Measurements from ENCODE around the gene NDOR1. TPM values are rescaled to one million over a fixed set of nuclear protein-coding genes. Genes with fewer than 3 reads are reported as not detected.
A peak's percentile ranks its signal among the peaks of the same experiment; 100 is the strongest.

The NDOR1 gene
- total and polyA plus RNA-seq, 2 of the 8 experiments (the other 6 are each of a cell fraction or from before 2014, with no cell fraction given) = 25.7 to 32.3 TPM

DNA sequence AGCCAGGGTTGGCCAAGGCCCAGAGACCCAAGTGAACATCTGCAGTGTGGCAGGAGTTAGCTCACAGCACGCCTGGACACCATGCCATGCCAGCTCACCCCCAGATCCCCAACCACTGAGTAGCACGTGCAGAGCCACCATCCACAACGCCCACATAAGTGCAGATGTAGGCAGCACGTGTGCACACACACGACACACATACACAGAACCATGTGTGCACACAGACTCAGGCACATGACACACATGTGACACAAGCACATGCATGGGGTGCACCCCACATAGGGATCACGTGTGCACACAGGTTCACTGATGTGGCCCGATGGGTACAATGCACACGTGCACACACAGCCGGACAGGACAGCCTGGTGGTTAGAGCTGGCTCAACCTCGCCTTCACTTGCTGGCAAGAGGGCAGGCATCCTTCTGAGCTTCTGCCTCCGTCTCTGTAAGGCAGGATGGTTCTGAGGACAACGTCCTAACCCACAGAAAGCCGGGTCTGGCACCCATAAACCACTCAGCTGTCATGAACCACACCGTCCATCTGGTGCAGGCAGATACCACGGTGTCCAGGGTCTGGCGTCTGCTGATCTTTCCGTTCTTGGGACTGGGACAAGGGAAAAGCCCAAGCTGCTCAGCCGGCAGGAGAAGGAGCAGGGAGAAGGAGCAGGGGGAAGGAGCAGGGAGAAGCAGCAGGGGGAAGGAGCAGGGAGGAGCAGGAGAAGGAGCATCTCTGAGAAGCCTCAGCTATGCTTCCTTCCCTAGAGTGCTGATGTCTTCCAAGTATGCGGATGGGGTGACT is 47.7 kb upstream of the NDOR1 start:
- no peak overlapping the region for H3K9ac ChIP-seq (replicated peaks in 1 of 4; ENCODE audit: extremely low read depth in 1 of 4, low read depth in 3 of 4, low read length in 3 of 4)
- FAIRE-seq (no peak), DNase-seq (ENCODE audit: low read depth in 1 of 2, low spot score in 2 of 2) (no peak)
- H3K23me2 ChIP-seq (ENCODE audit: low read depth, low read length) = peaks cover 12% of the 10 kb centered on the region
- peak overlapping the region; percentile 68; the same call in 1 of the 2 replicates for H2BK12ac ChIP-seq (ENCODE audit: low read depth, low read length)
- H2BK15ac ChIP-seq (ENCODE audit: low read length) = 0 out of 2 replicates have a peak overlapping the region, but pooled peaks have one; percentile 5
- H3K27ac ChIP-seq (ENCODE audit: low read depth, low read length) = no peak overlapping the region
- H4K20me1 ChIP-seq (replicated peaks in 1 of 2; ENCODE audit: control insufficient read depth in 1 of 2, insufficient read depth in 2 of 2, low read length in 2 of 2) = peaks cover 0 to 26% of the 10 kb centered on the region in 2 experiments
- peak overlapping the region in 1 of 2 experiments; percentile 78; a peak in 1 of 4 replicates for H3K4me2 ChIP-seq (ENCODE audit: insufficient read depth in 1 of 2, low read depth in 2 of 2, low read length in 2 of 2)
- no peaks in the 10 kb centered on the region for H3K79me1 ChIP-seq (ENCODE audit: low read depth, low read length)
- ChIA-PET CTCF (ENCODE audit: partially characterized antibody) (interaction anchor here (0.7 to 1.6 kb wide), 8 partner anchors 10 to 129 kb away, joined by 3 to 6 read pairs (median 4); no protein-coding TSS in a partner anchor), POLR2A (ENCODE audit: partially characterized antibody) (interaction anchor here (0.9 to 2.9 kb wide), 3 partner anchors 11 to 30 kb away, joined by 3 to 7 read pairs (median 3); partner anchors contain the start of genes ANAPC2 and LRRC26)
- no peak overlapping the region; the same call in 1 of the 2 replicates for H2BK5ac ChIP-seq (ENCODE audit: low read depth, low read length)
- H3K4me1 ChIP-seq (replicated peaks in 1 of 4; ENCODE audit: control insufficient read depth in 3 of 4, insufficient read depth in 4 of 4, low read length in 3 of 4) = peaks cover 0 to 11% (median 10%) of the 10 kb centered on the region in 4 experiments; a peak in 5 of 7 replicates
- no peak overlapping the region for H3K18ac ChIP-seq (ENCODE audit: extremely low read depth, low read length)
- H2BK20ac ChIP-seq (ENCODE audit: low read length) = no peak overlapping the region
- H3K79me2 ChIP-seq (ENCODE audit: control insufficient read depth in 1 of 2, insufficient read depth in 2 of 2, low read length in 2 of 2) = no peaks in the 10 kb centered on the region; a peak in 1 of 4 replicates
- WGBS, 2 experiments (ENCODE audit: extremely low coverage in 1 of 2, insufficient coverage in 1 of 2, insufficient read length in 1 of 2, insufficient replicate concordance in 2 of 2, low coverage in 1 of 2, low lambda C conversion rate in 2 of 2, missing lambda C conversion rate in 1 of 2) = 82% methylated on average over 15 of the region's 19 CpGs; no CpG with 5 or more reads in 1 of the 2 experiments
- no peak for TF ChIP-seq CHD2 (IDR thresholded peaks at IDR 0.05; ENCODE audit: low read length)
- TF ChIP-seq TBP (IDR thresholded peaks at IDR 0.05; ENCODE audit: low read depth, low read length) = no peak
- peak overlapping the region; percentile 65 for H4K91ac ChIP-seq (replicated peaks; ENCODE audit: insufficient read length, low read length)
- no peak overlapping the region for H4K5ac ChIP-seq (ENCODE audit: insufficient read length, low read depth, low read length)
- H3K4me3 ChIP-seq (ENCODE audit: extremely low read depth in 1 of 4, insufficient read depth in 2 of 4, low read depth in 3 of 4, low read length in 4 of 4) = no peak overlapping the region
- H2BK120ac ChIP-seq (replicated peaks; ENCODE audit: low read depth, low read length) = no peak overlapping the region
- H3K23ac ChIP-seq (ENCODE audit: insufficient read length) = no peak overlapping the region
- H3K9me3 ChIP-seq (ENCODE audit: insufficient read depth in 2 of 2, low read depth in 1 of 2, low read length in 1 of 2) = peaks cover 0 to 5% of the 10 kb centered on the region in 2 experiments; a peak in 2 of 4 replicates
- peaks cover 42 to 79% (median 76%) of the 10 kb centered on the region in 4 experiments for H3K27me3 ChIP-seq (replicated peaks in 1 of 4; ENCODE audit: control insufficient read depth in 3 of 4, extremely low read depth in 1 of 4, insufficient read depth in 3 of 4, low read length in 3 of 4)
- no peak overlapping the region; the same call in 1 of the 2 replicates for H4K8ac ChIP-seq (ENCODE audit: extremely low read depth, insufficient read depth, low read length)
- no peak overlapping the region for H3K14ac ChIP-seq (ENCODE audit: insufficient read length)
- H2AK5ac ChIP-seq (ENCODE audit: low read depth, low read length) = peak overlapping the region; percentile 54; the same call in 1 of the 2 replicates
- no peak overlapping the region for H2AFZ ChIP-seq (ENCODE audit: low read length)
- no peaks in the 10 kb centered on the region; a peak in 1 of 8 replicates for H3K36me3 ChIP-seq (ENCODE audit: control insufficient read depth in 2 of 4, insufficient read depth in 4 of 4, low read length in 3 of 4)
- no peak overlapping the region for H3K4ac ChIP-seq (replicated peaks; ENCODE audit: insufficient read length, low read depth, low read length)
- H3K56ac ChIP-seq (replicated peaks; ENCODE audit: insufficient read length, low read depth, low read length) = no peak overlapping the region

Data from H1 (cell line).